Glutamatergic neuron (in vitro differentiated cells): Measurements from ENCODE around the gene GAST. TPM values are rescaled to one million over a fixed set of nuclear protein-coding genes. Genes with fewer than 3 reads are reported as not detected.

Experiments used
- DNase-seq: peaks from one replicate; pipeline ENCODE4 v3.0.0; 2022
- H3K27ac Mint-ChIP-seq: one replicate; pipeline ENCODE4 v1.8.0; 2020; ENCODE audit warnings: mild to moderate bottlenecking, mixed read lengths, inconsistent platforms; ENCODE audit not compliant: unreplicated experiment
- H3K27me3 Mint-ChIP-seq: one replicate; pipeline ENCODE4 v1.8.0; 2020; ENCODE audit warnings: mild to moderate bottlenecking, moderate library complexity, mixed read lengths, inconsistent platforms; ENCODE audit not compliant: unreplicated experiment
- H3K36me3 Mint-ChIP-seq: one replicate; pipeline ENCODE4 v1.8.0; 2020; ENCODE audit warnings: mild to moderate bottlenecking, mixed read lengths, inconsistent platforms; ENCODE audit not compliant: unreplicated experiment
- H3K4me1 Mint-ChIP-seq: one replicate; pipeline ENCODE4 v1.8.0; 2020; ENCODE audit warnings: mild to moderate bottlenecking, low read depth, mixed read lengths, inconsistent platforms; ENCODE audit not compliant: unreplicated experiment
- H3K4me3 Mint-ChIP-seq: one replicate; pipeline ENCODE4 v1.8.0; 2020; ENCODE audit warnings: mild to moderate bottlenecking, mixed read lengths, inconsistent platforms; ENCODE audit not compliant: unreplicated experiment
- H3K9me3 Mint-ChIP-seq: one replicate; pipeline ENCODE4 v1.8.0; 2020; ENCODE audit warnings: mild to moderate bottlenecking, moderate library complexity, mixed read lengths, inconsistent platforms; ENCODE audit not compliant: unreplicated experiment
- total RNA-seq: library from RNA; stranded (reverse); fragmentation: NEBNext Ultra II Directional; extraction: Animal tissue kit (Norgen Biotek cat#: 25700); gene quantifications from one replicate; pipeline ENCODE4 v1.2.1, GENCODE V29; 2021; ENCODE audit not compliant: unreplicated experiment
- TF ChIP-seq, protein P1 (sequence below): fragments of 200-600 bp; sonication (generic); IDR thresholded peaks from one replicate; pipeline ENCODE4 v1.5.0; 2021; ENCODE audit not compliant: partially characterized antibody, unreplicated experiment

Gene GAST
- total RNA-seq, 1 donor from 2014 or later, result not detected

DNA sequence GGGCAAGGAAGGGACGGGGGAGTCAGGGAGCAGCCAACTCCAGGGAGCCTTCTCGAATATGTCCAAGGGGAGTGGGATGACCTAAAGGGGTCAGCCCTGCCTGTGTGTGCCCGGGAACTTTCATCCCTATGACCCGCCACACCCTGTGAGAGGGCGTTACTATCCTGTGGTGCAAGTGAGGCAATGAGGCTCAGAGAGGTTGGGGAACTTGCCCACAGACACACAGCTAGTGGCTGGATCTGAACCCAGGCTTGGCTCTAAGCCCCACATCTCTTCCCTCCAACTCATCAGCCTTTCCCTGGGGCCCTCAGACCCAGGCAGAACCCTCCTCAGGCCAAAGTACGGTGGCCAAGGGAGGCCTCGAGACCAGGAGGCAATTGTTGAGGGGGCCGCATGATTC, 51.2 kb downstream of the GAST start:
- Mint-ChIP-seq H3K27ac (no peak overlapping the region), H3K36me3 (peaks cover under 1% of the 10 kb centered on the region), H3K27me3 (peaks cover 6% of the 10 kb centered on the region), H3K4me3 (no peak overlapping the region), H3K9me3 (peaks cover 6% of the 10 kb centered on the region), H3K4me1 (no peaks in the 10 kb centered on the region)
- TF ChIP-seq, protein P1, sequence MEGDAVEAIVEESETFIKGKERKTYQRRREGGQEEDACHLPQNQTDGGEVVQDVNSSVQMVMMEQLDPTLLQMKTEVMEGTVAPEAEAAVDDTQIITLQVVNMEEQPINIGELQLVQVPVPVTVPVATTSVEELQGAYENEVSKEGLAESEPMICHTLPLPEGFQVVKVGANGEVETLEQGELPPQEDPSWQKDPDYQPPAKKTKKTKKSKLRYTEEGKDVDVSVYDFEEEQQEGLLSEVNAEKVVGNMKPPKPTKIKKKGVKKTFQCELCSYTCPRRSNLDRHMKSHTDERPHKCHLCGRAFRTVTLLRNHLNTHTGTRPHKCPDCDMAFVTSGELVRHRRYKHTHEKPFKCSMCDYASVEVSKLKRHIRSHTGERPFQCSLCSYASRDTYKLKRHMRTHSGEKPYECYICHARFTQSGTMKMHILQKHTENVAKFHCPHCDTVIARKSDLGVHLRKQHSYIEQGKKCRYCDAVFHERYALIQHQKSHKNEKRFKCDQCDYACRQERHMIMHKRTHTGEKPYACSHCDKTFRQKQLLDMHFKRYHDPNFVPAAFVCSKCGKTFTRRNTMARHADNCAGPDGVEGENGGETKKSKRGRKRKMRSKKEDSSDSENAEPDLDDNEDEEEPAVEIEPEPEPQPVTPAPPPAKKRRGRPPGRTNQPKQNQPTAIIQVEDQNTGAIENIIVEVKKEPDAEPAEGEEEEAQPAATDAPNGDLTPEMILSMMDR, result no peak
- no peak for DNase-seq

Other genes starting within 250 kb of the GAST start
- not detected for gene KRT32, start 244.9 kb upstream of the GAST start, total RNA-seq
- gene KRT35, start 231.2 kb upstream of the GAST start, total RNA-seq, result not detected
- not detected for gene KRT36, start 222.4 kb upstream of the GAST start, total RNA-seq
- not detected for gene KRT13, start 206.7 kb upstream of the GAST start, total RNA-seq
- not detected for gene KRT15, start 193.4 kb upstream of the GAST start, total RNA-seq
- gene KRT19, start 184.0 kb upstream of the GAST start, total RNA-seq, result 0.69 TPM
- gene KRT9, start 140.3 kb upstream of the GAST start, total RNA-seq, result not detected
- gene KRT14, start 125.4 kb upstream of the GAST start, total RNA-seq, result not detected
- not detected for gene KRT16, start 99.6 kb upstream of the GAST start, total RNA-seq
- gene KRT17, start 87.8 kb upstream of the GAST start, total RNA-seq, result not detected
- gene EIF1, start 23.4 kb upstream of the GAST start, total RNA-seq, result 1,088 TPM
- 0.76 TPM for gene HAP1, start 22.3 kb downstream of the GAST start, total RNA-seq
- 252 TPM for gene JUP, start 74.4 kb downstream of the GAST start, total RNA-seq
- 5.6 TPM for gene P3H4, start 99.6 kb downstream of the GAST start, total RNA-seq
- gene FKBP10, start 100.7 kb downstream of the GAST start, total RNA-seq, result 28.5 TPM
- gene NT5C3B, start 123.9 kb downstream of the GAST start, total RNA-seq, result 165 TPM
- not detected for gene KLHL10, start 125.5 kb downstream of the GAST start, total RNA-seq
- 17.4 TPM for gene KLHL11, start 153.1 kb downstream of the GAST start, total RNA-seq
- gene ACLY, start 206.6 kb downstream of the GAST start, total RNA-seq, result 625 TPM
- gene ODAD4, start 218.3 kb downstream of the GAST start, total RNA-seq, result 3.4 TPM